SU-DHL-6 (cell line): Measurements from ENCODE around the gene PPP1R27.

Experiments used
- H2AFZ ChIP-seq: fragments of 200-600 bp; sonication (generic); 2 replicates; pipeline ENCODE4 v1.6.1; 2014; ENCODE audit warnings: low read depth, mild to moderate bottlenecking, moderate library complexity, mixed read lengths, antibody characterized with exemption, low read length; ENCODE audit not compliant: severe bottlenecking
- H3F3A ChIP-seq: fragments of 200-600 bp; shearing (Covaris generic); 2 replicates; pipeline ENCODE4 v1.6.0; 2016; ENCODE audit warnings: antibody characterized with exemption, mild to moderate bottlenecking; ENCODE audit not compliant: insufficient read depth
- H3K27ac ChIP-seq: fragments of 200-600 bp; sonication (generic); 2 replicates; pipeline ENCODE4 v1.5.1; 2016; ENCODE audit warnings: low read depth, mild to moderate bottlenecking, low read length, moderate library complexity, mixed read lengths
- H3K27me3 ChIP-seq: fragments of 200-600 bp; sonication (generic), shearing (Covaris generic); 2 replicates; pipeline ENCODE4 v1.6.0; 2014; ENCODE audit warnings: mild to moderate bottlenecking, low read length
- H3K36me3 ChIP-seq: fragments of 200-600 bp; sonication (generic); 2 replicates; pipeline ENCODE4 v1.6.1; 2014; ENCODE audit warnings: mild to moderate bottlenecking, low read length, mixed read lengths
- H3K4me2 ChIP-seq: fragments of 300-600, 200-600 bp; shearing (Covaris generic), sonication (generic); 2 replicates; pipeline ENCODE4 v1.6.0; 2014; ENCODE audit warnings: low read length, low read depth, mild to moderate bottlenecking; ENCODE audit not compliant: poor library complexity, severe bottlenecking
- H3K4me3 ChIP-seq: fragments of 200-600 bp; sonication (generic); 2 replicates; pipeline ENCODE4 v1.5.1; 2014; ENCODE audit warnings: antibody characterized with exemption, low read length, mild to moderate bottlenecking, mixed read lengths; ENCODE audit not compliant: insufficient read depth, poor library complexity, severe bottlenecking
- H3K79me2 ChIP-seq: fragments of 200-600 bp; sonication (generic); 2 replicates; pipeline ENCODE4 v1.6.1; 2014; ENCODE audit warnings: mild to moderate bottlenecking, low read length, moderate library complexity; ENCODE audit not compliant: insufficient read depth
- H3K9ac ChIP-seq: fragments of 200-600 bp; sonication (generic); 2 replicates; pipeline ENCODE4 v1.7.0; 2014; ENCODE audit warnings: mild to moderate bottlenecking, low read length
- H3K9me2 ChIP-seq: fragments of 200-600 bp; sonication (generic); replicated peaks from 2 replicates; pipeline ENCODE4 v1.6.1; 2014; ENCODE audit warnings: low read length; ENCODE audit not compliant: insufficient read depth
- H3K9me3 ChIP-seq: fragments of 200-600 bp; sonication (generic); 2 replicates; pipeline ENCODE4 v1.6.1; 2014; ENCODE audit warnings: low read length, mixed read lengths; ENCODE audit not compliant: insufficient read depth
- H4K20me1 ChIP-seq: fragments of 200-600 bp; sonication (generic); 2 replicates; pipeline ENCODE4 v1.6.1; 2014; ENCODE audit warnings: low read depth, mild to moderate bottlenecking, antibody characterized with exemption, low read length, moderate library complexity, mixed read lengths
- CTCF ChIP-seq: fragments of 200-600 bp; sonication (generic); IDR thresholded peaks from one replicate; pipeline ENCODE4 v1.5.1; 2017; ENCODE audit warnings: antibody characterized with exemption, mild to moderate bottlenecking, low read length, moderate library complexity; ENCODE audit not compliant: insufficient read depth, poor library complexity, severe bottlenecking
- EZH2phosphoT487 ChIP-seq: fragments of 200-600 bp; sonication (generic), shearing (Covaris generic); conservative IDR thresholded peaks from 2 replicates; pipeline ENCODE4 v1.6.1; 2018; ENCODE audit warnings: mild to moderate bottlenecking, antibody characterized with exemption, low read length, moderate library complexity, mixed read lengths

Gene PPP1R27

GRCh38 chr17:81844887-81845286, 10.0 kb upstream of the PPP1R27 start:
- Histone ChIP-seq H3K4me2 (no peak overlapping the region), H3K27me3 (no peaks in the 10 kb centered on the region), H3K9me2 (no peaks in the 10 kb centered on the region), H2AFZ (no peak overlapping the region), H3K27ac (no peak overlapping the region), H4K20me1 (no peaks in the 10 kb centered on the region), H3K79me2 (no peaks in the 10 kb centered on the region), H3F3A (no peaks in the 10 kb centered on the region), H3K9ac (no peak overlapping the region), H3K9me3 (no peaks in the 10 kb centered on the region), H3K36me3 (no peaks in the 10 kb centered on the region), H3K4me3 (no peak overlapping the region)
- TF ChIP-seq EZH2phosphoT487 = no peak
- no peak for TF ChIP-seq CTCF

GRCh38 chr17:81844327-81844851, 9.5 kb upstream of the PPP1R27 start:
- H3K36me3 ChIP-seq = no peaks in the 10 kb centered on the region
- no peak for TF ChIP-seq CTCF
- no peak for TF ChIP-seq EZH2phosphoT487
- no peak overlapping the region for H3K27ac ChIP-seq
- H4K20me1 ChIP-seq = no peaks in the 10 kb centered on the region
- no peaks in the 10 kb centered on the region for H3K9me2 ChIP-seq
- no peaks in the 10 kb centered on the region for H3K79me2 ChIP-seq
- no peaks in the 10 kb centered on the region for H3K9me3 ChIP-seq
- no peak overlapping the region for H2AFZ ChIP-seq
- no peak overlapping the region for H3K4me2 ChIP-seq
- H3F3A ChIP-seq = no peaks in the 10 kb centered on the region
- no peak overlapping the region for H3K4me3 ChIP-seq
- no peaks in the 10 kb centered on the region for H3K27me3 ChIP-seq
- H3K9ac ChIP-seq = no peak overlapping the region

GRCh38 chr17:81843713-81844326, 9.0 kb upstream of the PPP1R27 start:
- no peaks in the 10 kb centered on the region for H3K36me3 ChIP-seq

More at GRCh38 chr17:81843713-81844326, 9.0 kb upstream of the PPP1R27 start:
- no peaks in the 10 kb centered on the region for H4K20me1 ChIP-seq
- no peak overlapping the region for H2AFZ ChIP-seq
- no peaks in the 10 kb centered on the region for H3K27me3 ChIP-seq
- no peak for TF ChIP-seq EZH2phosphoT487
- no peak for TF ChIP-seq CTCF
- no peaks in the 10 kb centered on the region for H3K9me2 ChIP-seq
- no peak overlapping the region for H3K4me3 ChIP-seq
- no peak overlapping the region for H3K4me2 ChIP-seq
- no peak overlapping the region for H3K27ac ChIP-seq
- H3K9ac ChIP-seq = no peak overlapping the region
- no peaks in the 10 kb centered on the region for H3K9me3 ChIP-seq
- H3F3A ChIP-seq = no peaks in the 10 kb centered on the region
- H3K79me2 ChIP-seq = no peaks in the 10 kb centered on the region
